Measurements from ENCODE around the gene SCARB1. TPM values are rescaled to one million over a fixed set of nuclear protein-coding genes. Genes with fewer than 3 reads are reported as not detected.

Gene SCARB1
- total RNA-seq, 1 experiment from 2014 or later = 31.3 TPM

DNA sequence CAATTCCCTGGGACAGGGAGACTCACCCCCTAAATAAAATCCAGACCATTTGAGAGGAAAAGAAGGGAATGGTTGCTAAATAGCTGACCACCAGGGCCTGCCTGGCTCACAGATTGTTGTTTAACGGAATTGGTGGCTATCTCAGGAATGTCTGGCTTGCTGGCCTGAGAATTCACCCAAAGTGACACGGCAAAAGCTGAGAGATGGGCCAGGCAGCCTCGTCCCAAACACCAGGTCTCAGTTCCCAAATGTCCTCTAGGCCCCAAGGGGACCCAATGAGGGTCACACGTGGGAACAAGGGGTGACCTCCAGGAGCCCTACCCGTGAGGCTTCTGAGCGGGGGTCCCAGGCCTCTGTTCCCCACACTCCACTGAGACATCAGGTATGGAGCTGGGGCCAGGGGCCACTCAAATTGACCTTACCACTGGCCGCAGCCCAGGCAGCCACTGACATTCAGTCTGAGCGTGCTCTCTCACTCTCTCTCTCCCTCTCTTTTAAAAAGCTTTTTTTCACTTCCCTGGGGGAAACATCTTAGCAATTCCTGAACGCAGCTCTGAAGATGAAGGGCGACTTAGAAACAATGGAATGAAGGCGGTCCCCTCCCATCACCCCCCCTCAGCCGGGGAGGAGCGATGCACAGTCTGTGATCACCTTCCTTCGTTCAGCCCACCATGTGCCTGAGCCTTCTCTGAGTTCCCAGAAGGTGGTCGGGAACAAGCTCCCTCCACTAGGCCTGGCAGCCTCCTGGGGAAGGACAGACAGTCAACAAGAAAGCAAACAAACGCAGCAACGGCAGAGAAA lies 131.2 kb downstream of the SCARB1 start:
- Histone ChIP-seq H2AFZ (ENCODE audit: low read length) (no peak overlapping the region), H3K14ac (ENCODE audit: insufficient read depth, low read length) (peak overlapping the region; percentile 26), H3K23ac (ENCODE audit: insufficient read length, low read depth, low read length) (no peak overlapping the region), H4K20me1 (ENCODE audit: control insufficient read depth, insufficient read depth, insufficient read length) (no peaks in the 10 kb centered on the region), H3K79me2 (ENCODE audit: insufficient read depth, low read length) (no peaks in the 10 kb centered on the region), H2BK15ac (ENCODE audit: low read depth, low read length) (no peak overlapping the region), H2BK120ac (ENCODE audit: low read depth, low read length, poor library complexity, severe bottlenecking) (no peak overlapping the region), H2AK5ac (ENCODE audit: insufficient read length, low read length) (no peak overlapping the region), H3K4me1 (ENCODE audit: insufficient read depth, low read length) (no peaks in the 10 kb centered on the region), H3K27ac (ENCODE audit: insufficient read length, low read depth, low read length) (no peak overlapping the region), H3K9ac (ENCODE audit: extremely low read depth, insufficient read length, low read length) (no peak overlapping the region), H3K4ac (ENCODE audit: low read depth, low read length) (no peak overlapping the region), H4K8ac (replicated peaks; ENCODE audit: insufficient read length, low read depth, low read length) (no peak overlapping the region), H2BK5ac (ENCODE audit: insufficient read length, low read length) (no peak overlapping the region), H3K9me3 (ENCODE audit: control insufficient read depth, low read depth, low read length) (no peaks in the 10 kb centered on the region), H3K27me3 (ENCODE audit: insufficient read depth, low read length) (no peaks in the 10 kb centered on the region), H3K56ac (ENCODE audit: insufficient read length, low read depth, low read length) (no peak overlapping the region), H4K91ac (ENCODE audit: insufficient read length, low read depth, low read length) (no peak overlapping the region), H4K5ac (ENCODE audit: insufficient read length, low read depth, low read length) (no peak overlapping the region), H3K4me2 (ENCODE audit: insufficient read depth, insufficient read length, low read length) (no peak overlapping the region), H3T11ph (ENCODE audit: low read length) (no peak overlapping the region), H3K23me2 (ENCODE audit: insufficient read length, low read depth, low read length, poor library complexity, severe bottlenecking) (no peaks in the 10 kb centered on the region), H2BK12ac (ENCODE audit: insufficient read length, low read depth, low read length) (peak overlapping the region; percentile 17), H3K18ac (ENCODE audit: insufficient read length, low read depth, low read length) (no peak overlapping the region), H3K79me1 (ENCODE audit: insufficient read depth, low read depth, low read length, poor library complexity, severe bottlenecking) (no peaks in the 10 kb centered on the region), H2BK20ac (ENCODE audit: low read depth, low read length, poor library complexity, severe bottlenecking) (no peak overlapping the region)
- Mint-ChIP-seq H3K27ac (peak overlapping the region in 1 of 3 experiments; percentile 84; a peak in 3 of 7 replicates), H3K4me1 (peaks cover 15 to 22% of the 10 kb centered on the region in 2 experiments), H3K9me3 (no peaks in the 10 kb centered on the region; a peak in 1 of 5 replicates), H3K27me3 (ENCODE audit: low read depth) (peaks cover 10% of the 10 kb centered on the region), H3K36me3 (ENCODE audit: insufficient read depth in 1 of 3, low read depth in 3 of 3) (no peaks in the 10 kb centered on the region), H3K4me3 (no peak overlapping the region)
- WGBS (ENCODE audit: extremely low coverage, insufficient read length, low lambda C conversion rate) = no CpG with 5 or more reads among the region's 17 CpGs
- DNase-seq = no peak
- TF ChIP-seq, protein P1, sequence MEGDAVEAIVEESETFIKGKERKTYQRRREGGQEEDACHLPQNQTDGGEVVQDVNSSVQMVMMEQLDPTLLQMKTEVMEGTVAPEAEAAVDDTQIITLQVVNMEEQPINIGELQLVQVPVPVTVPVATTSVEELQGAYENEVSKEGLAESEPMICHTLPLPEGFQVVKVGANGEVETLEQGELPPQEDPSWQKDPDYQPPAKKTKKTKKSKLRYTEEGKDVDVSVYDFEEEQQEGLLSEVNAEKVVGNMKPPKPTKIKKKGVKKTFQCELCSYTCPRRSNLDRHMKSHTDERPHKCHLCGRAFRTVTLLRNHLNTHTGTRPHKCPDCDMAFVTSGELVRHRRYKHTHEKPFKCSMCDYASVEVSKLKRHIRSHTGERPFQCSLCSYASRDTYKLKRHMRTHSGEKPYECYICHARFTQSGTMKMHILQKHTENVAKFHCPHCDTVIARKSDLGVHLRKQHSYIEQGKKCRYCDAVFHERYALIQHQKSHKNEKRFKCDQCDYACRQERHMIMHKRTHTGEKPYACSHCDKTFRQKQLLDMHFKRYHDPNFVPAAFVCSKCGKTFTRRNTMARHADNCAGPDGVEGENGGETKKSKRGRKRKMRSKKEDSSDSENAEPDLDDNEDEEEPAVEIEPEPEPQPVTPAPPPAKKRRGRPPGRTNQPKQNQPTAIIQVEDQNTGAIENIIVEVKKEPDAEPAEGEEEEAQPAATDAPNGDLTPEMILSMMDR (conservative IDR thresholded peaks at IDR 0.05) = no peak
